SK-N-SH (cell line): ENCODE results near the gene PPAN. TPM values are rescaled to one million over a fixed set of nuclear protein-coding genes. Genes with fewer than 3 reads are reported as not detected.

Experiments
- CTCF ChIA-PET: fragments of 300-600, 350-600 bp; formaldehyde crosslinking; extraction: SDS; loops from one replicate; lab custom pipeline; 2021; lab: Yijun Ruan, JAX
- POLR2A ChIA-PET: fragments of 350-600 bp; sonication (Branson Sonifier 250); formaldehyde crosslinking; extraction: SDS; loops from one replicate; lab custom pipeline; 2020; ENCODE audit warnings: antibody characterized with exemption, inconsistent platforms; lab: Yijun Ruan, JAX
- DNase-seq: peaks from one replicate; pipeline ENCODE4 v3.0.0; 2012
- H2AFZ ChIP-seq: fragments of 200-600 bp; sonication (generic); 2 replicates; pipeline ENCODE4 v1.8.1; 2016; ENCODE audit warnings: antibody characterized with exemption, mild to moderate bottlenecking, low read depth
- H3F3A ChIP-seq: fragments of 200-600 bp; sonication (generic); replicated peaks from 2 replicates; pipeline ENCODE3; 2016; ENCODE audit warnings: antibody characterized with exemption, mild to moderate bottlenecking; ENCODE audit not compliant: insufficient read depth
- H3K27ac ChIP-seq, 2 experiments: fragments of 200-500 bp in 1 of 2; fragments of 200-600 bp in 1 of 2; sonication (Bioruptor generic) in 1 of 2; sonication (generic), shearing (Covaris generic) in 1 of 2; 2 replicates each; pipeline versions ENCODE4 v1.5.1 to v1.6.1; 2014 to 2016; ENCODE audit warnings: low read depth in 2 of 2, inconsistent platforms in 1 of 2, low read length in 1 of 2, mild to moderate bottlenecking in 1 of 2, mixed read lengths in 1 of 2
- H3K27me3 ChIP-seq: fragments of 200-600 bp; sonication (generic), shearing (Covaris generic); 2 replicates; pipeline ENCODE4 v1.6.1; 2016; ENCODE audit warnings: mixed run types; ENCODE audit not compliant: insufficient read depth
- H3K36me3 ChIP-seq, 2 experiments: fragments of 200-500 bp in 1 of 2; fragments of 200-600 bp in 1 of 2; sonication (Bioruptor generic) in 1 of 2; sonication (generic) in 1 of 2; replicated peaks in 1 of 2; 2 replicates each; pipeline versions ENCODE3 to v1.5.1; 2014 to 2016; ENCODE audit warnings: low read length in 1 of 2, mild to moderate bottlenecking in 1 of 2; ENCODE audit not compliant: insufficient read depth in 2 of 2, control insufficient read depth in 1 of 2
- H3K4me1 ChIP-seq, 2 experiments: fragments of 200-500 bp in 1 of 2; fragments of 200-600 bp in 1 of 2; sonication (Bioruptor generic) in 1 of 2; sonication (generic), shearing (Covaris generic) in 1 of 2; 2 replicates each; pipeline versions ENCODE4 v1.5.1 to v1.6.1; 2014 to 2016; ENCODE audit warnings: low read depth in 1 of 2, low read length in 1 of 2, mixed run types in 1 of 2; ENCODE audit not compliant: insufficient read depth in 2 of 2, control insufficient read depth in 1 of 2
- H3K4me2 ChIP-seq: fragments of 200-600 bp; sonication (generic), shearing (Covaris generic); 2 replicates; pipeline ENCODE4 v1.6.1; 2017; ENCODE audit warnings: mixed run types
- H3K4me3 ChIP-seq, 2 experiments: fragments of 200-500 bp in 1 of 2; fragments of 200-600 bp in 1 of 2; sonication (Bioruptor generic) in 1 of 2; sonication (generic), shearing (Covaris generic) in 1 of 2; 2 replicates each; pipeline versions ENCODE4 v1.5.1 to v1.8.1; 2014 to 2016; ENCODE audit warnings: low read depth in 2 of 2, inconsistent platforms in 1 of 2, low read length in 1 of 2, mild to moderate bottlenecking in 1 of 2, mixed read lengths in 1 of 2, moderate library complexity in 1 of 2
- H3K79me2 ChIP-seq: fragments of 200-600 bp; sonication (generic); 2 replicates; pipeline ENCODE4 v1.8.1; 2017; ENCODE audit warnings: mild to moderate bottlenecking; ENCODE audit not compliant: insufficient read depth
- H3K9ac ChIP-seq: fragments of 200-600 bp; sonication (generic); 2 replicates; pipeline ENCODE4 v1.6.1; 2017; ENCODE audit warnings: mixed run types
- H3K9me2 ChIP-seq: fragments of 200-600 bp; sonication (generic); 2 replicates; pipeline ENCODE4 v1.6.1; 2017; ENCODE audit warnings: mixed run types
- H3K9me3 ChIP-seq: fragments of 200-600 bp; sonication (generic); 2 replicates; pipeline ENCODE4 v1.6.1; 2017; ENCODE audit warnings: mixed run types, mild to moderate bottlenecking, moderate library complexity
- H4K20me1 ChIP-seq: fragments of 200-600 bp; sonication (generic); 2 replicates; pipeline ENCODE4 v1.6.1; 2017; ENCODE audit warnings: mild to moderate bottlenecking, mixed run types; ENCODE audit not compliant: insufficient read depth
- CTCF ChIP-seq: fragments of 200-600 bp; sonication (generic); IDR thresholded peaks from 2 replicates; pipeline ENCODE4 v1.6.1; 2017; ENCODE audit warnings: antibody characterized with exemption, mild to moderate bottlenecking, moderate library complexity
- FOXJ3 ChIP-seq: sonication (generic); formaldehyde crosslinking; IDR thresholded peaks from 2 replicates; pipeline ENCODE4 v1.5.1; 2020; ENCODE audit warnings: mild to moderate bottlenecking, missing genetic modification reagents
- GABPA ChIP-seq: IDR thresholded peaks from 2 replicates; pipeline ENCODE4 v1.4.0; 2012; ENCODE audit warnings: low read depth, mild to moderate bottlenecking
- GATA2 ChIP-seq: sonication (generic); formaldehyde crosslinking; IDR thresholded peaks from 2 replicates; pipeline ENCODE4 v1.5.0; 2020; ENCODE audit warnings: mild to moderate bottlenecking, missing genetic modification reagents
- IRF3 ChIP-seq: fragments of 150-350 bp; IDR thresholded peaks from 2 replicates; pipeline ENCODE4 v1.6.1; 2016; ENCODE audit warnings: mild to moderate bottlenecking, low read depth, low read length
- RFX5 ChIP-seq: IDR thresholded peaks from 2 replicates; pipeline ENCODE4 v1.6.1; 2012; ENCODE audit warnings: mild to moderate bottlenecking, improper control_type of control experiment, low read length
- SIN3A ChIP-seq: IDR thresholded peaks from 2 replicates; pipeline ENCODE4 v1.6.1; 2012; ENCODE audit warnings: low read depth, mild to moderate bottlenecking, low read length, moderate library complexity, borderline replicate concordance
- TAF1 ChIP-seq: IDR thresholded peaks from 2 replicates; pipeline ENCODE4 v1.6.1; 2012; ENCODE audit warnings: low read depth, mild to moderate bottlenecking, low read length, moderate library complexity, borderline replicate concordance
- USF1 ChIP-seq: IDR thresholded peaks from 2 replicates; pipeline ENCODE4 v1.4.0; 2012; ENCODE audit warnings: low read depth, borderline replicate concordance
- USF2 ChIP-seq: fragments of 150-350 bp; IDR thresholded peaks from 2 replicates; pipeline ENCODE4 v1.6.1; 2017; ENCODE audit warnings: antibody characterized with exemption, low read length, low read depth, borderline replicate concordance
- YY1 ChIP-seq: IDR thresholded peaks from 2 replicates; pipeline ENCODE4 v1.4.0; 2012; ENCODE audit warnings: low read depth, mild to moderate bottlenecking
- WGBS: methylation state at CpG from one replicate; pipeline ENCODE4 v1.1.6; 2017; ENCODE audit warnings: low lambda C conversion rate; 5-methylcytosine and 5-hydroxymethylcytosine counted together
- polyA plus RNA-seq, 3 experiments: library from polyadenylated mRNA; depleted of rRNA; stranded (reverse); fragments of >200 nt; gene quantifications; 2 replicates each; pipeline ENCODE4 v1.2.3, GENCODE V29; 2012

PPAN gene
- polyA plus RNA-seq, 1 of the 3 experiments (the other 2 are of a cell fraction) = 75.6 TPM

- Histone ChIP-seq H3K9ac (no peak overlapping the region), H4K20me1 (no peaks in the 10 kb centered on the region), H3K9me2 (no peaks in the 10 kb centered on the region)
- 82% methylated on average over 15 of the region's 15 CpGs for WGBS
- POLR2A ChIA-PET = interaction anchor here (1.3 to 1.4 kb wide), 2 partner anchors 9 to 10 kb away, joined by 4 to 6 read pairs; no protein-coding TSS in a partner anchor
- no peak for DNase-seq
- TF ChIP-seq USF1 (no peak), SIN3A (no peak), CTCF (no peak), IRF3 (no peak), USF2 (no peak), FOXJ3 (no peak), YY1 (no peak), GABPA (no peak), RFX5 (no peak), GATA2 (CRISPR knock-in tag) (no peak), TAF1 (no peak)
- TF ChIP-seq, all 33 proteins: peak for 0
- Histone ChIP-seq H3K4me3 (no peak overlapping the region), H3K27me3 (no peaks in the 10 kb centered on the region), H2AFZ (no peak overlapping the region), H3F3A (no peaks in the 10 kb centered on the region), H3K36me3 (peaks cover 16 to 23% of the 10 kb centered on the region in 2 experiments), H3K79me2 (peaks cover 31% of the 10 kb centered on the region), H3K4me1 (peaks cover 0 to 24% of the 10 kb centered on the region in 2 experiments; a peak in 1 of 4 replicates), H3K4me2 (no peak overlapping the region), H3K27ac (peak overlapping the region in 1 of 2 experiments; percentile 4; a peak in 1 of 4 replicates), H3K9me3 (no peaks in the 10 kb centered on the region)
- CTCF ChIA-PET = interaction anchor here (1.0 to 5.6 kb wide), 6 partner anchors 14 to 174 kb away, joined by 3 to 58 read pairs (median 4); partner anchors contain the start of gene EIF3G
Measured at GRCh38 chr19:10104665-10105508, 1.3 kb upstream of the PPAN start.
